ENCODE measurements around the gene ALDH3A1. TPM values are rescaled to one million over a fixed set of nuclear protein-coding genes. Genes with fewer than 3 reads are reported as not detected.
"Not testable (repeated sequence)": the region's sequence is repeated elsewhere in the genome, so short reads cannot be mapped to it uniquely, and the experiment has no call there.

The ALDH3A1 gene
- 17.1 TPM for total RNA-seq

DNA sequence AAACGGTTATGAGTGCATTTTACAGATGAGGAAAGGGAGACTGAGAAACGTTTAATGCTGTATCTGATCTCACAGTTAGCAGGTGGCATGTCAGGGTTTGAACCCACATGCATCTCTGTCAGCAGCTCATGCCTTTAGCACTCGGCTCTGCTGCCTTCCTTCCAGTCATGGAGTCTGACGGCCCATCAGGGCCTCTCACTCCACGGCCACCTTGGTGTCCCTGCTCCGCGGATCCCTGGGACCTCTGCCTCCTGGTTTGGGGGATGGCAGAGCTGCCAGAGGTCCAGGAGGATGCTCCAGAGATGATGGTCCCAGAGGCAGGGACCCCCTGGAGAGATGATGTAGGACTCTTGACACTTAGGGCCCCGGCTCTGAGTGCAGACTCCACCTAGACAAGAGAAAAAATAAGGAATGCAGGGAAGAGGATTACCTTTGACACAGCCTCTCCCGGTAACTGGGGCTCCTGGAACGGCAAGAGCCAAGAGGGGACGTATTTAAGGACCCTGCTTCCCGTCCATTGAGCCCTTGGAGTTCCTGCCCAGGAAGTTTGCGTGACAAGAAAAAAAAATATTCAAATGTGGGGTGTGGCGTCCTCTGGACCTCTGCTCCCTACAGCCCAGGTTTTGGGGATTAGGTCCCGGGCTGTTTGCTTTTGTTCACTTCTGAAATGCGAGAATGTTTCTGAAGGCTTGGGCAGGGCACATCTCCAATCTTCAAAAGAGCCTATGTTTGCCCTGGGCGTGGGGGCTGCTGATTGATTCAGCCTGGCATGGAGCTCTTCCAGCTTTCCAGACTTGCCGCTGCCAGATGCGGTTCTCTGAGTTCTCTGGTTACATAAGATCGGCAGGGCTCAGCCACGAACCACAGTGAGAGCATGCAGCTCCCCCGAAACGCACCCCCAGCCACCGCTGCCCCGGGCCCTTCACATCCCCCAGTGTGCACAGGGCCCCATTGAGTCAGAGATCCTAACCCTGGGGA lies at the start of gene ALDH3A1:
ALDH3A1 (minus strand) TSS at position 470 of the 978 bp plus-strand sequence. CDS start 3,169 bp downstream, outside the sequence.
- peak; percentile 88 for DNase-seq

DNA sequence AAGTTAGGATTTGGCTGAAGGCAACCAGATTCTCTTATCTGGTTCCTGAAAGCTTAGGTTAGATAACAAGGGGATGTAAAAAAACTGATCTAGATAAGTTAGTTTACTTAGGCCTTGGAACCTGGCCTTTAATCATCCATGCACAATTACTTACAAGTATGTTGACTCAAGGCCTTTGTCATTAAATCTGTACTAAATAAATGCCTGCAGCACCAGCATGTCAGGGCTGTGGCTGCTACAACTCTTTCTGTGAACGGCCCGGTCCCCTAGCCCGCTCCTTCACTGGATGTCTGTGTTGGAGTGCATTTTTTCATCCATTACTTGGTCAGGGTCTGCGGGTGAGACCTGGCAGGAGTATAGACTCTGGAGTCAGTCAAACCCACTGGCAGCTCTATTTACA lies 48.4 kb upstream of the ALDH3A1 start:
- no peak for DNase-seq

DNA sequence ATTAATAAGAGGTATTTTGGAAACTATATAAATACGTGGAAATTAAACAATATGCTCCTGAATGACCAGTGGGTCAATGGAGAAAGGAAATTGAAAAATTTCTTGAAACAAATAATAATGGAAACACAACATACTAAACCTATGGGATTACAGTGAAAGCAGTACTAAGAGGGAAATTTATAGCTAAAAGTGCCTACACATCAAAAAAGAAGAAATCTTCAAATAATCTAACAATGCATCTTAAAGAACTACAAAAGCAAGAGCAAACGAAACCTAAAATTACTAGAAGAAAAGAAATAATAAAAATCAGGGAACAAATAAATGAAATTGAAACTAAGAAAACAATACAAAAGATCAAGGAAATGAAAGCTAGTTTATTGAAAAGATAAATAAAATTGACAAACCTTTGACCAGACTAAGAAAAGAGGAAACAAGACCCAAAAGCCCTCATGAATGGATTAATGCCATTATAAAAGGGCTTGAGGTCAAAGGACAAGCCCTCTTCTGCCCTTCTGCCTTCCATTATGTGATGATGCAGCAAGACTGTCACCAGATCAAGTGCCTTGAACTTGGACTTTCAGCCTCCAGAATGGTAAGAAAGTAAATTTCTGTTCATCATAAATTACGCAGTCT lies 43.9 kb upstream of the ALDH3A1 start:
- no peak for DNase-seq

DNA sequence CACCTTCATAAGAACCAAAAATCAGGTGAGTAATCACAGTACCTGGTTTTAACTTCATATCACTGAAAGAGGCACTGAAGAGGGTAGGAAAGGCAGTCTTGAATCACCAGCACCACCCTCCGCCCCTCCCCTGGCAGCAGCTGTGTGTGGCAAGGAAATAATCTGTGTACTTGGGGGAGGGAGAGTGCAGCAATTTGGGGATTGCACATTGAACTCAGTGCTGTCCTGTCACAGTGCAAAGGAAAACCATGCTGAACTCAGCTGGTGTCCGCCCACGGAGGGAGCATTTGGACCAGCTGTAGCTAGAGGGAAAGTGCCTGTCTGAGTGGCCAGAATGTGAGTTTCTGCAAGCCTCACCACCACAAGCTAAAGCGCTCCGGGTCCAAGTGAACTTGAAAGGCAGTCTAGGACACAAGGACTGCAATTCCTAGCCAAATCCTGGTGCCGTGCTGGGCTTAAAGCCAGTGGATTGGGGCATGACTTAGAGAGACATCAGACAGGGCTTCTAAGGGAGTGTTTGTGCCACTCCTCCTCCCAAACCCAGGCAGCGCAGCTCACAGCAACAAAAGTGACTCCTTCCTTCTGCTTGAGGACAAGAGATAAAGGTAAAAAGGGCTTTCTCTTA lies 39.7 kb upstream of the ALDH3A1 start:
- peak; percentile 22 for DNase-seq

DNA sequence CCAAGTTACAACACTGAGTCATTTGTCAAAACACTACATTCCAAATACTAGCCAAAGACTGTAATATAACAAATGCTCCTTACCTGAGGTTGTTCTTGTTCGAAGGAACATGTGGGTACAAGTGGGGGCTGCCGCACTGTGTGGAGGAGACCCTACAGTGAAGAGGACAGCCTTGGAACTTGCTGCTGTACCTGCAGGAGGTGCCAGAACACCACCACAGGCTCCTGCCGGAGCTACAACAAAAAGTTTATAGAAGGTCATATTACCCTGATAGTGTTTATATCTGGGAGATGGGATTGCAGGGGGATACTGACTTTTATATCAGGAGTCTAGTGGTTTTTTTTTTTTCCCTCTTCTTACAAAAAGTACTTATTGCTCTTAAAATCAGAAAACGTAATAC lies 37.8 kb upstream of the ALDH3A1 start:
- DNase-seq: no peak

DNA sequence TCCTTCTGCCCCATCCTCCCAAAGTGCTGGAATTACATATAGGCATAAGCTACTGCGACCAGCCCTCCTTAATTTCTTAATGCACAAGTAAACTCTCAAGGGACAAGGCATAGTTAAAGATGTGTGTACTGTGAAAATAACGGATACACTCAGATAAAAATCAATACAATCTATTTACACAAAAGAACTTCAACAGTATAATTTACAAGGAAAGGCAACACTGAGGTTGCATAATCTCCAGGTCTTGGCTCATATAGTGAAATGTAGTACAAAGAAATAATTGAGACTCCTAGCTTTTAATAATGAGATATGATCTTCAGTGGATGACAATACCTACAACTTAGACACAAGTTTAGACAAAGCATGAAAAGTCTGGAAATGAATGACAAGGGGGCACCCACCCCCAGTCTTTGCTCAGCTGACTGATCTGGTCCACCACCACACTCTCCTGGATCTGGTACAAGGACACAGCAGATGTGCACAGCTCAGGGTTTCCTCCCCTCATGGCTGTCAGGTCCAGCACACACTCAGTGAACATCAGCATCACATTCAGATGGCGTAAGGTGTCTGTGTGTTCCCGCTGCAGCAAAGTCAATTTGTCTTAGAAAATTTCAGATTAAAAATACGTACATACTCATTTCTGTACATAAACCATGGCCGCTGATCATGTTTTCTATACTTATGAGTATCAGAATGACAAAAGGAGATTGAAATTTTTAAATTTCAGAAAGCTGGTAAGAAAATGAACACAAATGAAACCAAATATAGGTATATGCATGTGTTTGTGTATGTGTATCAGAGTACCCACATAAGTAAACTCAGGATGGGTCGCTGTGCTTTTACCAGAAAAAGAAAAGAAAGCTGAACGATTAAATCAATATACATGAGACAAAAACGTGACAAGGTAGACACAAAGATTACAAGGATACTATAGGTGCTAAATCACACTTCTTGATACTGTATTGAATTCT lies 33.7 kb upstream of the ALDH3A1 start:
- DNase-seq: no peak

DNA sequence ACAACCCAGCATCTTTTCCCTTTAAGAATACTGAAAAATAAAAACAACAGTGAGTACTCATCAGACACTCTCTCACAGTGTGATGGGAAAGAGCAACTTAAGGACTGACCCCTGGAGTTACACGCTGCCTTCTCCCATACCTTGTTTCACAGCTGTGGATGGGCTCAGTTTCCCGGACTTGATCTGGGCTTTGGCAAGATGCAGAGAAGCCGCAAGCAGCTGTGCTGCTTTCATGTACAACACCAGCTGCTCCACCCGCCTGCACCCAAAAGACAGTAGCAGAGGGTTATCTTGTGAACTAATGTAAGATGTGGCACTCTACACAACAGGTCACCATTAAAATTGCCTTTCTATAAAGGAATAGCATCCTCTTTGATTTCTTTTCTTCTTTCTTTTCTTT lies 32.7 kb upstream of the ALDH3A1 start:
- no peak for DNase-seq

DNA sequence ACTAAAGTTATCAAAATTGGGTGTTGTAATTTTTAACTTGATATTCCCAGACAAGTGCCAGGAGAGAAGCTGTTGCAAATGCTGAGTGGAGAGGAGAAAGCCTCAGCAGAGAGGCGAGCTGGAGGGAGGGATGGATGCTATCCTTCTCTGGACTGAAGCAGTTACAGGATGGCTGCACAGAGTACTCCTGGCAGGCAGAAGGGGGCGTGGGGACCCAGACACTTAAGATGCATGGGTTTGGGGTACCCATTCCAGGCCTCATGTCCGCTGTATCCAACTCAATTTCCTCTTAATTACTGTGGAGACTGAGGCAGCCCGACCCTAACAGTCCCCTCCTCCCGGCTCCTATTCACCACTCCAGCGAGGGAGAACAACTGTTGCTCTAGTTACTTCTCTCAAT lies 25.4 kb upstream of the ALDH3A1 start:
- DNase-seq: no peak

DNA sequence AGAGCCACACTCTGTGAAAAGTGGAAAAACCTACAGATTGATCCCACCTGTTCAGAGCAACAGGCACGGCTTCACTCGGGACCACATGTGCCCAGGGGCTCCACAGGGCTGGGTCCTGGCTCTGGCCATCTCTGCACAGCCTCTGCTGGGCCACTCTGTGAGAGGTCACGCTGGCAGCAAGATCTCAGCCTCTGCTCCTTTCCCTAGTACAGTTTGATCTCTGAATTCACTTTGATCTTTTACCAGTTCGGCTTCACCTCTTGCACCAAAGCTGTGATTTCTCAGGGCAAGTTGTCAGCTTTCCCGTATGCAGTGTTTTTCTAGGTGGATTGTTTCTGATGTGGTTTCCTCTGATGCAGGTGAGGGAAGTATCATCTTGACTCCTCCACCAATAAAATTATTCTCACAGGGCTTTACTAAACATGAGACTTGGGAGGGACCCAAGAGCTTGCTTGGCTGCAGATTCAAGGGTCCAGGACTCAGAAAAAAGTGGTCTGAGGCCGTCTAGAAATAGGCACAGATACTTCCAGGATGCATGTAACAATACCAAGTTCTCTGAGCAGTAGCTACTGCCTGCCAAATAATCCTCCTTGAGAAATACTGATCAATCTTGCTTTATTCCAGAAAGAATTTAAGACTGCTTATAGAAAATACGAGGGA lies 24.0 kb upstream of the ALDH3A1 start:
- DNase-seq: no peak

DNA sequence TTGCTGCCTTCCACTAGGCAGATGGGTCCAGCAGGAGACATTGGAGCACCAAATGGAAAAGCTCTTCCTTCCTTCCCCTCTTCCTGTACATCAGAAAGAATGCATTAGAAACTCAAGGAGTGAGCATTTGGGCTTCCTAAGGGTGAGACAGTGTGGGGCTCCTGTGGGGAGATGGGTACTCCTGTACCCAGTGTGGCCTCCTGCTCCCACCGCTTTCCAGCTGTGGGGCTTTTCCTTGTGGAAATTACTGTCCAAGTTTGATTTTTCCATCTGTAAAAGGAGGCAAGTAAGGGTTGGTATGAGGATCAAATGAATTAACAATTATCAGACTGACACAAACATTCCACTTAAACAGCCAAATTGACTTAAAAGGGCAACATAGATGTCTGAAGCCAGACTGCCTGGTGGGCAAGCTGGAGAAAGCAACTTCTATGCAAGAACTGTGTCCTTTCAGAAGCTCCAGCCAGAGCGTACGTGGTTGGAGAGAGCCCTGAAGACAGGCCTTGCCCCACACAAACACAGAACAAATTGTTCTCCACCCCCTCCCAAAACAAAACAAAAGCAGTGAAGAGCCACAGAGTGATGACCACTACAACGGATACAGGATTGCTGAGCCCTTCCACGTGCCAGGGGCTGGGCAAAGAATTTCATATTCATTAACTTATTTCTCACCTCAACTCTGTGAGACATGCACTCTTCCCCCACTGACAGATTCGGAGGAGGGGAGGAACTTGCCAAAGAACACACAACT lies 23.1 kb upstream of the ALDH3A1 start:
- DNase-seq: no peak

DNA sequence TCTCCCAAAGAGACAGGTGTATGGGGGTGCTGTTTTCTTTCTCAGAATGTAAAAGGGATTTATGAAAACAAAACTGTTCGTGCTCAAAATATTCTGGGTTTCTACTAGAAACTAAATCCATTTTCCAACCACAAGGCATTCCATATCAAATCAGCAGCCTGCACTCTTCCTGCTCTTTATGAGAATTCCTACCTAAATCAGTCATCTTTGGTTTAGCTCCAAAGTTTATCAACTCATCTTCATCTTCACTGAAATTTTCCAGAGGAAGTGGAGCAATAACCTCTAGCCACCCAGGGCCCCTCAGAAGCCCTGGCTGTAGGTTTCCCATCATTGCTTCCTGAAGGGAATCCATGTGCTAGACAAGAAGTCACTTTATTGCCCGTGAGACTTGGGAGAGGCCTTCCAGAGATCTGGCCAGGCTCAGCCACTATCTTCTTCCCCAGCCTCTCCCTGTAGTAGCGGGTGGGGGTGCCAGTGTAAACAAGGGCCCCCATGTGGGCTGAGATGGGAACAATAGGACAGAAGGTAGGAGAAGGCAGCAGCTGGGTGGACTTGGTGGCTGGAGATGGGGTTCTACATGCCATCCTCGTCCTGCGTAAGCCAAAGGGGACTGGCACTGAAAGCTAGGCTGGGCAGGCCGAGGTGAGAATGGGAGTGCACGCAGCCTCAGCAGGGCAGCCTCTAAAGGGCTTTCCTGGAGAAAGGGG lies 22.0 kb upstream of the ALDH3A1 start:
- no peak for DNase-seq

DNA sequence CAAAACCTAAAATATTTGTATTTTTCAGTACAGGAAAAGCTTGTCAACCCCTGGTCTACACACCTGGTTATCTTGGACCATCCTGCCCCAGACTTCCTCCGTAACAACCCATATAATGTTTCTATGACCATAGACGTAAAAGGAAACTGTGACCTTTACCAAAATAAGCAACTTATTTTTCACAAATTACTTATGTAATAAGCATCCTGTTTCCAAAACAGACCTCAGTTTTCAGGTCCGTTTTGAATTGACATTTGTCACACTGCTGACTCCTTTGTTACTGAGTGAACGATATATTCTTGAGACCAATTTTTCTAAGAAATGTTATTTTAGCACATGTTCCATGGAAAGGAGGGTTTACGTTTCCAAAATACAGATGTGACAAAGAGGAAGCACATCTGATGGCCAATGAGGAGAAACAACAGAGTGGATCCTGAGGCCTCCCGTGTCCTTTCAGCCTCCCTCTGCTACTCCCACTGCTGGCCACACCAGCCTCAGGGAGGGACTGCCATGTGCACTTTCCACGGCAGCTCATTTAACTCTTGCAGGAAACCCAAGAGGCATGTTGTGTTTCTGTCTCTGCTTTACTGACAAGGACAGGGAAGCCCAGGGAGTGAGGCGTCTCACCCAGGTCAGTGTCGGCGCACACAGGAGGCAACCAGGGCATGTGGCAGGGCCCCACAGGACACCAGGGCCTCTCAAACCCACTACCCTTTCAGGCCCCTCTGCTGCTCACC lies 20.1 kb upstream of the ALDH3A1 start:
- no peak for DNase-seq

DNA sequence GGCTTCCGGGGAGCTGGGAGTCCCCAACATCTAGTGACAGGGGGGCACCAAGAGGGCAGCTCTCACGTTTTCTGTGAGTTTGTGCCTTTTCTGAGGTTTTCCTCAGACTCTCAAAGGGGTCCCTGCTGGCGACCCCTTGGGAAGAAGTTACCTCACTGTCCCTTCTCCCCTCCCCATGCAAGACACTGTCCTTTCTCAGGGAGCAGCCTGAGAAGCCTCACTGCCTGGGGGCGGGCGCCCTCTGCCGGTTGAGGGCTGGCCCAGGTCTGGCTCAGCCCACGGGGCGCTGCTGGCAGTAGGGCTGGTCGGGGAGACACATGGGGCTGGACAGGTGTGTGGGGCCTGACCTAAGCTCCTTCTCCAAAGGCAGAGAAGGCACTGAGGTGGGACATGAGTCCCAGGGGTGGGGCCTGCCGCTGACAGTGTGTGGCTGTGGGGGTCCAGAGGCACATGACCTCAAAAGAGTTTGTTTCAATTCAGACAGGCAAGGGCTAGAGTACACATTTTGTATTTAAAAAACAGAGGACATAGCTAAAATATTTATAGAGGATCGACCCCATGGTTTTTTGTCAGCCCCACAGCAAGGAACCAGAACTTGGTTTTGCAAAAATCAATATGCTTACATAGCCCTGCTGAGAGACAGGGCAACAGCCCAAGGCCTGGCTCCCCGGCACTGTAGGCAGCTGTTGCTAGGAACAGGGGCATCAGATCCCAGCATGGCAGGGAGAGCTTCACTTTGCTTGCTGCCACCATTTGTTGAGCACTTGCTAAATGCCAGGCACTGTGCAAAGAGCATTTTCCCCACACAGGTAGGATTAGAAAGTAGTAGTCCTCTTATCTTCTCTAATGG lies 18.5 kb upstream of the ALDH3A1 start:
- peak; percentile 88 for DNase-seq

DNA sequence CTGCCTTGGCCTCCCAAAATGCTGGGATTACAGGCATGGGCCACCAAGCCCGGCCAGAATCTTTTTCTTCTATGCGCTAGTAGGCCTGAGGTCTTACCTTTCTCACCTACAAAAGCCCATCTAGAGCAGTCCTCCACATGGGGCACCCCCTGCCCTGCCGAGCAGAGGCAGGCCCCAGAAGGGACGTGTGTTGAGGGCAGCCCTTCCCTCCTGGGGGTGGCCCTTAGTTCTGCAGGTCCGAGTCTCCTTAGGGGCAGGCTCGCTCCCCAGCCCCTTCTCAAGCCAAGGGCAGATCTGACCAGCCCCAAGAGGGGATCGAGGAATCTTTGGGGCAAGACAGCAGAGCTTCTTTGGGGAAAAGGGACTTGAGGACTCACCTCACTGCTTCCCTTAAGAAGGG lies 17.9 kb upstream of the ALDH3A1 start:
- DNase-seq: no peak

DNA sequence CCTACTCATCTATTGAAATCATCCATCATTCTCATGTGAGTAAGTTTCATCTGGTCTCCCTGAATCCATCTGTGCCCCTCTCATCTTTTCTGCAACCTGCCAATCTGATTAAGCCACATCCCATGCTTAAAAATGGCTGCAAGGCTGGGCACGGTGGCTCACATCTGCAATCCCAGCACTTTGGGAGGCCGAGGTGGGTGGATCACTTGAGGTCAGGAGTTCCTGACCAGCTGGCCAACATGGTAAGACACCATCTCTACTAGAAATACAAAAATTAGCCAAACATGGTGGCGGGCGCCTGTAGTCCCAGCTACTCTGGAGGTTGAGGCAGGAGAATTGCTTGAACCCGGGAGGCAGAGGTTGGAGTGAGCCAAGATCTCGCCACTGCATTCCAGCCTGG lies 15.9 kb upstream of the ALDH3A1 start:
- not testable (repeated sequence) for DNase-seq

DNA sequence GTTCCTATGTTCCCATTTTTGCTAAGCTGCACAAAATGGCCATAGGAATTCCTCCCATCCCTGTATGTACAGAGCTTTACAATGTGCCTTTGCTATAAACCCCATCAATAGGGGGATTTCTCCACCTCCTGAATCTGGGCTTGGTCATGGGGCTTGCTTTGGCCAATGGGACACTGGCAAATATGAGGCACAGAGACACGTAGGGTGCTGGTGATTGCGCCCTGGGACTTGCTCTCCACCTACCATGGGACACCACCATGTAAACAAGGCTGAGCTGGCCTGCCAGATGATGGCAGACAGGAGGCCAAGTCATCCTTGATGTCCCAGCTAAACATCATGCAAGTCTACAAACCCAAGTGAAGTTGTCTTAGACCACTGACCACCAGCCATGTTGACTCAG lies 15.3 kb upstream of the ALDH3A1 start:
- no peak for DNase-seq

DNA sequence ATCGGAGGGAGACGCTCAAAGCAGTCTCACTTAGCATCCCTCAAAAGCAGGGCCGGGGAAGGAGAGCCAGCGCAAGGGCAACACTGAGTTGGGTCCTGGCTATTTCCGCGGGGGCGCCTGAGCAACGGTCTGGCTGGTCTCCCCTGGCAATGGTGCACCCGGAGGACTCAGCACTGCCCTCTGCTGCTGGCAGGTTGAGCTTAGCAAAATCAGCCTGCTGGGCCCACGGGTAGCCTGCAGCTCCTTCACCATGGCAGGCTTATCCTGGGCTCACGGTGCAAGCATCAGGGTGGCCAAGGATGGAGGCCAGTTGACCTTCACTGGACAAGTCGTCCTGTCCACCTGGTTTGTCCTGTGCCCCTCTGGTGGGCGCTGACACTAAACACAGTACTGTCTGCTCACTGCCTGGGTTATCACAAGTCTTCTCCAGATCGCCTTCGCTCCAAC lies 14.4 kb upstream of the ALDH3A1 start:
- DNase-seq: peak; percentile 86

DNA sequence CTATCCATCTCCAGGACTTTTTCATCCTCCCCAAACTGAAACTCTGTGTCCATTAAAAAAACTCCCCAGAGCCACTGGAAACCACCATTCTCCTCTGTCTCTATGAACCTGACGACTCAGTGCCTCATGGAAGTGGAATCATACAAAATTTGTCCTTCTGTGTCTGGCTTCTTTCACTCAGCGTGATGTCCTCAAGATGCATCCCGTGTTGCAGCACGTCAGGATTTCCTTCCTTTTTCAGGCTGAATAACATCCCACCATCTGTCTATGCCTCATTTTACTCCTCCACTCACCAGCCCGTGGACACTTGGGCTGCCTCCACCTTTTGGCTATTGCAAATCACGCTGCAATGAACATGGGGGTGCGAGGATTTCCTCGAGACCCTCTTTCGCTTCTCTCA lies 12.6 kb upstream of the ALDH3A1 start:
- no peak for DNase-seq

Data from tongue (tissue), 2 donors.